Calu3 (cell line): Measurements from ENCODE around the gene ZNF536. TPM values are rescaled to one million over a fixed set of nuclear protein-coding genes. Genes with fewer than 3 reads are reported as not detected.

ENCODE experiments used
- BruUV-seq: library from RNA; stranded (reverse); fragments of 400-500 nt; replicated peaks from 2 replicates; lab custom pipeline; 2021; lab: Mats Ljungman, UMichigan
- CTCF ChIA-PET: fragments of 300-600 bp; sonication (Branson Sonifier 250); formaldehyde crosslinking; loops from one replicate; lab custom pipeline; 2022; ENCODE audit warnings: antibody characterized with exemption; lab: Charles Lee
- DNase-seq: peaks from one replicate; pipeline ENCODE4 v3.0.0; 2022
- H3K27ac Mint-ChIP-seq: one replicate; pipeline ENCODE4 v1.8.0; 2022; ENCODE audit warnings: mixed read lengths; ENCODE audit not compliant: unreplicated experiment
- H3K27me3 Mint-ChIP-seq: one replicate; pipeline ENCODE4 v1.8.0; 2022; ENCODE audit warnings: mixed read lengths; ENCODE audit not compliant: unreplicated experiment
- H3K36me3 Mint-ChIP-seq: one replicate; pipeline ENCODE4 v1.8.0; 2022; ENCODE audit warnings: mild to moderate bottlenecking, moderate library complexity, mixed read lengths; ENCODE audit not compliant: insufficient read depth, unreplicated experiment
- H3K4me1 Mint-ChIP-seq: one replicate; pipeline ENCODE4 v1.8.0; 2022; ENCODE audit warnings: mild to moderate bottlenecking, low read depth, mixed read lengths; ENCODE audit not compliant: unreplicated experiment
- H3K4me3 Mint-ChIP-seq: one replicate; pipeline ENCODE4 v1.8.0; 2022; ENCODE audit warnings: mild to moderate bottlenecking, low read depth, moderate library complexity, mixed read lengths; ENCODE audit not compliant: unreplicated experiment
- H3K9me3 Mint-ChIP-seq: one replicate; pipeline ENCODE4 v1.8.0; 2022; ENCODE audit warnings: low read depth, mixed read lengths; ENCODE audit not compliant: unreplicated experiment
- CTCF ChIP-seq: fragments of 200-600 bp; IDR thresholded peaks from one replicate; pipeline ENCODE4 v1.8.0; 2022; ENCODE audit warnings: antibody characterized with exemption; ENCODE audit not compliant: unreplicated experiment
- intact Hi-C: fragments of 100-400 bp; cut with micrococcal nuclease; formaldehyde crosslinking; loops from one replicate; pipeline ENCODE4 v1.10.0; 2022; ENCODE audit not compliant: unreplicated experiment
- total RNA-seq: library from RNA; stranded (reverse); gene quantifications from 2 replicates; pipeline ENCODE4 v1.2.3, GENCODE V29; 2022

Gene ZNF536
- total RNA-seq, 1 experiment from 2014 or later = not detected

GRCh38 chr19:30606114-30607050 is 234.2 kb downstream of the ZNF536 start:
- intact Hi-C loops = no loop called here
- TF ChIP-seq CTCF = no peak
- Mint-ChIP-seq H3K4me3 (no peak overlapping the region), H3K9me3 (peaks cover 6% of the 10 kb centered on the region), H3K27ac (no peak overlapping the region), H3K36me3 (no peaks in the 10 kb centered on the region), H3K4me1 (no peaks in the 10 kb centered on the region), H3K27me3 (no peaks in the 10 kb centered on the region)
- CTCF ChIA-PET = no interaction called here
- DNase-seq = no peak
- no TSS peak for BruUV-seq
